GM19438 (cell line): ENCODE measurements around the gene ITIH3.

Source experiments
- ATAC-seq: cut with Tn5 transposase; IDR thresholded peaks from one replicate; pipeline ENCODE4 v1.9.1; 2021; ENCODE audit warnings: low read depth; ENCODE audit not compliant: unreplicated experiment

Gene ITIH3

DNA sequence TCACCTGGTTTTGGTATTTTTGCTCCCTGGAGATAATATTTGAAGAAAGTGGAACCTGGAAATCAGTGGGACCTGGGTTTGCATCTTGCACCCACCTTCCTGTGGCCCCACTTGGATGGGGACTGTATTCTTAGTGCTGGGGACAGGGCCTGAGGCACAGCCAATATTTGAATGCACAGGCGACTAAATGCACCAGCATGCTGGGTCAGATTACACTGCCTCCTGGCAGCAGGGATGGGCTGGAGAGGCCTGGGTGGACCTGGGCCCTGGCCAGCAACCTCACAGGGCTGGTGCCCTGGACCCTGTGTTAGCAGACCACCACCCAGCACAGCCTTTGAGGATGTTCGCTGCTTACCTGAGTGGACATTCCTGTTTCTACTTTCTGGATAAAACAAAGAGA, 25.3 kb downstream of the ITIH3 start:
- no peak for ATAC-seq

DNA sequence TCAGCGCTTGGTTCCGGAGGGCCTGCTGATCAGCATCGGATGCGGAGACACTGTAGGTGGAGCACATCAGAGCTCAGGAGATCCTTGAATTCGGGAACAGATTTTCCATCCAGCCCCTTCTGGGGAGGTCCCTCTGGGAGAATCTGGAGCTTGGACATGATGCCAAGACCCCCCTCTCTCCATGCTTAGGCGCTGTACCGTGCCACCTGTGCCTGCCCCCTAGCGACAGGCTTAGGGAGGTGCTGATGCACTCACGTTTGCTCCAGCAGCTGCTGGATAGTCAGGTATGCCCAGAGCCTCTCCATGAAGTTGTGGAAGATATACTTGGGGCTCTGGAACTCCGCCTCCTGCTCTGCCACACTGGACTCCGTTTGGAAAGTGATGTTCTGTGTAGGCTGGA, 26.1 kb downstream of the ITIH3 start:
- ATAC-seq: no peak

DNA sequence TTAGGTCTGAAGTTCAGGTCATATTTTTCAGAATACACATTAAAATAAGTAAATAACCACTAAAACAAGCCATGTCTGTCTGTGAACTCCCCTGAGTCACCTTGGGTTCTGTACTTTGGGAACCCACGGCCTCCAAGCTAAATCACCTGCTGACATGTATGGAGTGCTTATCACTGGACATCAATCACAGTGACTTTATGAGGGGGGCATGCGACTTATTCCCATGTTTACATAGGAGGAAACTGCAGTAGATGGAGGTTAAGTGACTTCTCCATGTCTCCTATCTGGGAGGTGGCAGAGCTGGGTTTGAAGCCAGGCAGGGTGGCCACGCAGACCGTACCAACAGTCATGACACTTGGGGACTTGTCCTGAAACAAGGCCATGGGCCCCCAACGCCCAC, 27.8 kb downstream of the ITIH3 start:
- ATAC-seq: no peak

DNA sequence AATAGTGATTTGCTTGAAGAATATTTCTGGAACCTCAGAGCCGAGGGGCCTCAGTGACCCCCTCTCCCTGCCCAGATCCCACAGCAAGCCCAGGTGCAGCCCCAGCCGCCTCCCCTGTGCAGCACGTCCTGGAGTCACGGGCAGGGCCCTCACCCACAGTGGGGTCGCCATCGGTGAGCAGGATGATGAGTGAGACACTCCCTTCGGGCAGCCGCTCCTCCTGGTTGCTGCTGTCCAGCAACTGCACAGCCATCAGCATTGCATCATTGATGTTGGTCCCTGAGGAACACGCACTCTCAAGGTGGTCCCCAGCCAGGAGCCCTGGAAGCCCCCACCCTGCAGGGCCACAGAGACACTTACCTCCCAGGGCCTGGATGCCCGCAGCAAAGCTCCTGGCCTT, 29.4 kb downstream of the ITIH3 start:
- ATAC-seq: no peak

DNA sequence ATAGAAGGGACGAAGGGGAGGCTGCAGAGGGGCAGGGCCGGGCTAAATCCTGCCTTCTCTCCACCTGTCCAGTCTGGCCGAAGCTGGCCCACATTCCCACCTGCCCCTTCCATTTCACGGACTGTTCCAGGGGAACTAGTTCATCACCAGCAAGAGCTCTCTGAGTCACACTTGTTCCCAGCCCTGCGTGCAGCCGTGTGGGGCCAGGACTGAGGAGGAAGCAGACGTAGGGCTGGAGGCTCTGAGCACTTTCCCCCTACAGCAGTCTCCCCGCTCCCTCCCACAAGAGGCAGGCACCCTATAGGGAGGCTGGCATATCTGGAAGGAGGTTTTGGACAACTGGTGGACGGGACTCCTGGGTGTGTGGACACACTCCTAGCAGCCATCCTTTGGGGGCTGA, 32.8 kb downstream of the ITIH3 start:
- no peak for ATAC-seq

DNA sequence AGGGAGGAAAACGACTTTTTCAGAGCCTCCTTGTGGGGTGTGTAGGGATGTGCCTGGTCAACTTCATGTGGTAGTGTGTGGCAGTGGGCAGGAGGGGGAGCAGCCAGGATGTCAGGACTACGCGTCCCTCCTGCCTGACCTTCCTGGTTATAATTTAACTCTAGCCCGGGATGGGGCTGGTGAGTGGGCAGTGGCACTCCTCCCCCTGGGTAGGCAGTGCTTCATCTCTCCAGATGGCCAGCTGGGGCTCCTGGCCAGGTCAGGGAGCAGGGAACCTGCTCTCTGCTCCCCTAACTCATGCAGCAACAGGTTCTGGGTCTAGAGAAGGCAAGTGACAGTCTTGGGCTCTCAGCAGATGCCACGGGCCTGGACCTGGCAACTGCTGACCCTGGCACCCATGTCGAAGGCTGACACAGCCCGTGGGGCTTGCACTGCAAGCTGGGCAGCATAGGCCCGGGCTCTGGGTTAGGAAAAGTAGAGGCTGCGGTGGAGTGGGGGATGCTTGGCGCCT, 33.3 kb downstream of the ITIH3 start:
- ATAC-seq: no peak

DNA sequence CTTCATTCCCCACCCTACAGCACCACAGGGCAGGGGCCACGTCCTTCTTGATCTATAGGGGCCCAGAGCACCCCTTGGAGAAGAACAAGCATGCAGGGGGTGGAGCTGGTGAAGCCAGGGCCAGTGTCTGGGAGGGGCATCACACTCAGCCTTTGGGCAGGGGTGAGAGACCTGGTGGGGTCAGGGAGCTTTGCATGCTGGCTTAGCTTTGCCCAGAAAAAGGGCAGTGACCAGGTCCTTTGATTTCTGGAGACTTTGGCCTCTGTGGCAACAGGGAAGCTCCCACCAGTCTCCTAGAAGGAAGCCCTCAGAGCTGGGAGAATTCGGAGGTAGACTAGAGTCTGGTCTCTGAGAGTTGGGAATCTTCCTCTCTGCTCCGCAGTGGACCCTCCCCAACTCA, 34.9 kb downstream of the ITIH3 start:
- no peak for ATAC-seq

DNA sequence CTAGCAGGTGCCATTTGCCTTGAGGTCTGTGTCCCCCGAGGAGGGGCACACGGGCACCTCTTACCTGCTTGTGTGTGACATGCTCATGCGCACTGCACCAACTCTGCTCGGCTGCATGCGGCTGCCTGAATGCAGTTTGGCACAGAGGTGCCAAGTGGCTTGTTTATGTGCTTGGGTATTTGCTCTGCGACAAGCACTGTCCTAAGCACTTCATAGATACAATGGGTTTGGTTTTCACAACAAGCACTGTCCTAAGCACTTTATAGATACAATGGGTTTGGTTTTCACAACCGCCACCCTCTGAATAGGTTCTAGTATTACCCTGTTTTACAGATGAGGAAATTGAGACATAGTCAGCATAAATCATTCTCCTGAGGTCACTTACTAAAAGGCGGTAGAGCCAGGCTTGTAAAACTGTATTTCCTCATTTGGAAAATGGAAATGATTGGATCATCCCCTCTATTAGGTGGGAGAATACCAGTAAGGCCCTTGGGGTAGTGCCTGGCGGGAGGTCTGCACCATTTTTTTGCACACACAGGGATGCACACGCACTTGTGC, 35.4 kb downstream of the ITIH3 start:
- ATAC-seq: no peak

DNA sequence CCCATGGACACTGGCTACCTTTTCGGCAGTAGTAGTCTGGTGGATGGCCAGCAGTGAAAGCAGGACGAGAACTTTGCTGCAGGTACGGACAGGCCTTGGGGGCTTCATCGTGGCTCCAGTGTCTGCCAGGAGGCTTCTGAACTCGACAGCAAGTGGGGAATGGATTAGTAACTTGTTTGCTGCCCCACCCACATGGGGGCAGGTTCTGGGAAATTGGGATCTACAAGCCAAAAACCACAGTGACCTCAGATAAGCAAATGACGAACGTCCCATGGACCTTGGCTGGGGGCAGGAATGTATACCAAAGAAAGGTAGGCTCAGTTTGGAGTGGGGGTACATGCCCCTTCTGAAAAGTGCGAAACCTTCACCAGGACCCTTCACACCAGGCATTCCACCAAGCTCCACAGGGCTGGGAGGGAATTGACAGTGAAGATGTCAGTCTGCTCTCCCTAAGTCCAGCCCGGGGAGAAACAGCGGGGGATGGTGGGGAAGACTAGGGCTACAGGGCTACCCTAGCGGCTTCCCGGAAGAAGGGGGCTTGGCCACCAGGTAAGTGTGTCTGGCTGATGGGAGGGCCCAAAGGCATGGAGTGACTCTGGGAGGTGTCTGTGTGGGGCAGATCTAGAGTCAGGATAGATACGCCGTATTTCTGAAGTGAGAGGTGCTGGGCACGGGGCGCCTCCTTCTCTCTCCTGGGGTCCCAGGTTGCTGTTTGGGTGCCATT, 36.1 kb downstream of the ITIH3 start, which contains the start of gene ITIH4:
TSS of gene ITIH4 (minus strand) at position 138 of the 724 bp plus-strand sequence. CDS start at position 108, 30 bp downstream.
- ATAC-seq: no peak

DNA sequence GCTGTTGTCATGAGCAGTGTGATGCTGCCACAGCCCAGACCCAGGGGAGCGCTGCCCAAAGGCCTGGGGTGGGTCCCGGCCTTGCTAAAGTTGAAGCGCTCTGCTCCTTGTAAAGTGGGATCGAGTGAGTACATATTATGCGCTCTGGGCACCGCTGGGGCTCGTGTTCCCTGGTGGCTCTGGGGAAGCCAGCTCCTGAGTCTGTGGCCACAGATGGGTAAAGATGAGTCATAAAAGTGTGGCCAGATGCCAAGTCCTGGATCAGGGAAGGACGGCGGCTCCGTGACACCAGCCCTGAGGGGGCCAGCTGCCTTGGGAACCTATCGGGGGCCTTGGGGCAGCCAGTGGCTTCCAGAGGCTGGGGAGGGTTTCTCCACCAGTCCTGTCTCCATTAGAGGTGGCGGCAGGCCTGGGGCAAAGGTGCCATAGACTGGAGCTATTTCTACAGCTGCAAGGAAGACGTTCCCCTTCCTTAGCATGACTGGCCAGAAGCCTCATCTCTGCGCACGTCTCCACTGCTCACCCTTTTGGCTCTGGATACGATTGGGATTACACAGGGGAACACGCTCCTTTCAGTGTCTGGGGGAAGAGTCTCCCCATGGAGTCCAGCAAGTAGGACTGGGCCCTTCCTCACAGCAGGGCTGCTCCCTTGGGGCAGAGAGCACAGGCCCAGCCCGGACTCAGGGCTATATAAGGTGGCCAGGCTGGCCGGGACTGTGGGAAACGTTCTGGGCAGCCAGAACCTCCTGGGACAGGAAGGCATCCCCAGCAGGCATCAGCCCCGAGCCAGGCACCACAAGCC, 37.1 kb downstream of the ITIH3 start:
- no peak for ATAC-seq

DNA sequence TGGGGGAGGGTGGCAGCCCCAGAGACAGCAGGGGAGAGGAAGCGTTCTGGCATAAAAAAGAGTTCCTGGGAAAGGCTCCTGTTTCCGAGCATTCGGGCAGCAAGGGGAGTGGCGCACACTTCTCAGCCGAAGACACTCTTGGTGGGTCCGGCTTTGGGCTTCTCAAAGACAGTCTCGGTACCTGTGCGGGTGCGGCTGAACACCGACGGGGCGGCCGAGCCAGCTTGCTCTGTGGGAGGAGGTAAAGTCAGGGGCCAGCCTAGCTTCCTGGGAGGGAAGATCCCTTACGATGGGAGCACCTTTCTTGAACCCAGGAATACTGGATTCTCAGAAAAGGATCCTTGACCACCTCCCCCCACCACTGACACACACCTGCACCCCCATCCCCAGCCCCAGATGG, 38.6 kb downstream of the ITIH3 start:
- ATAC-seq: no peak

DNA sequence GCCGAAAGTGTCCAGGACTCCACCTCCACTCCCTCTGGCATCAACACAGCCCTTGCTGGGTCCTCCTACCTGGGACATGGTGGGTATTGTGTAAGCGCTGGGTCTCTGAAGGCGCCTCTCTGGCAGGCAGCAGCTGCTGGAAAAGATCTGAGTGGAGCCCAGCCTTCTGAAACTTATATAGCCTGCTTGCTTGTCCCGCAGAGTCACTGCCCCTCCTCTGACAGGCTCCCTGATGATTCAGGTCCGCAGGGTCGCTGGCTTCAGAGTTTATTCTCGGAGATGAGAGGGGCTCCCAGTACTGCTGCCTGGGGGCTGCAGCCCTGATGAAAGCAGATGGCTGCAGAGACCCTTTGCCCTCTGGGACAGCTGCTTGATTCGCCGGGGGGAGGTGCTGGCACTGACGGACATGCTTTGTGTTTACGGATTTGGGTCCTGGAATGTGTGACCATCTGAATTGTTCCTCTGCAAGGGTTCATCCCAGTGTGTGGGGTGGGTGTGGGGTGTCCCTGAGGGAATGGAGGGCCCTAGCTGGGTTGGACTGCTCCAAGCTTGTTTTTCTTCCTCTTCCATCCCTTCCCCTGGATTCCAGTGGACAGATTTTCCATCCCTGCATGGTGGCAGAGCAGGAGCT, 40.4 kb downstream of the ITIH3 start, which contains the start of gene MUSTN1:
TSS of gene MUSTN1 (minus strand) at position 149 of the 631 bp plus-strand sequence. CDS start at position 78, 71 bp downstream.
- no peak for ATAC-seq

DNA sequence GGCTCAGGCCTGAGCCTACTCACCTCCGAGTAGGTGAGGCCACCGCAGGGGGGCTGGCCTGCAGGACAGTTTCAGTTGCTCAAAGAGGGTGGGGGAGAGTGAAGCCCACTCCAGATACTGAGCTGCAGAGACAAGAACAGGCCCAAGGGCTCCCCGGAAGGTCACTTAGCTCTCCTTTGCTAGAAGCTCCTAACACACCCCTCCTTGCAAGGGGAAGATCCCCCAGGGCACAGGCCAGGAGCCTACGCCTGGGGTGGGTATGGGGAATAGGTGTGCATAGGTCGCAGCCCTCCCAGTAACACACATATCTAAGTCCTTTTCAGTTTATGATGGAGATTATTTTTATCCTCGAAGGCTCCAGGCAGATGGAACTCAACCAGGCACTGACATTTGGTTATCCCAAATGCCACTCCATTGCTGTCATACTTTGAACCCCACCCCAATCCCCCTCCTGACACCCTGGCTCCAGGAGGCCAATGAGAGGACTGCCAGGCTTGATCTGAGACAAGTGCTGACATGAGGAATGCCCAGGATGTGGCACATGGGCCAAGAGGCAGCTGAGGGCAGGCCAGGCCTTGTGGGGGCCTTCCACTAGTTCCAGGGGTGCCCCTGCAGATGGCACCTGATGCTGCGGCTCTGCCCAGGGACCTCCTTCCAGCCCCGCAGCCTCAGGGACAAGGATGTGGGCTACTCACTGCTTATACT, 41.3 kb downstream of the ITIH3 start:
- no peak for ATAC-seq

DNA sequence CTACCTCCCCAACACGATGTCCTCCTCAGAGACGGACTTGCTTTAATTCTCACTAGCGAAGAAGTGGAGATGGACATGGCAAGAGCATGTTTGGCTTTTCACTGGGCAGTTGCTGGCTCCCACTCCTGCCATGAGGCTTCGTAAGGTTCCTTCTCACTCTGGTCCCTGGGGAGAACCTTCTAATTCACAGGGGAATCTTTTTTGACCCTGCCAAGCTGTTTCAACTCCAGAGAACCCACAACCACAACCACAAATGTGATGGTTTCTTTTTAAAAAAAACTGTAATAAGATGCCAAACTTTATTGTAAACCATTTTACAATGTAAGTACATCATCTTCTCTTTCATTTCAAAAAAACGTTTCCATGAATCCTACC, 41.9 kb downstream of the ITIH3 start:
- no peak for ATAC-seq

DNA sequence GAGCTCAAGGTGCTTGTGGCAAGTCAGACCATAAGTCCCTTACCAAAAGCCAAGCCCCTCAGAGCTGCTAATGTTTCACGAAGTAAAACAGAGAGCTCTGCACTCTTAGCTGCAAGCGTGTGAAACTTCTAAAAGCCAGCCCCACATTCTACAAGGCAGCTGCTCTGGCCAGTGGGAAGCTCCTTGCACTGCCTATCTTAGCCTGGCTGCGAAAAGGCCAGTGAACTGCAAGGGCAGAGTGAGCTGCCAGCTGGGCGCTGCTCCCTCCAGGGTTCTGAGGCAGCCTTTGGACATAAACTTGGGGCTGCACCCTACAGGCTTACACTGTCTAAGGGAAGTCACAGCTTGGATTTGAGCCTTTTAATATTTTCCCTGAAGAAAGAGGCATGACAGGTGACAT, 42.4 kb downstream of the ITIH3 start:
- no peak for ATAC-seq

DNA sequence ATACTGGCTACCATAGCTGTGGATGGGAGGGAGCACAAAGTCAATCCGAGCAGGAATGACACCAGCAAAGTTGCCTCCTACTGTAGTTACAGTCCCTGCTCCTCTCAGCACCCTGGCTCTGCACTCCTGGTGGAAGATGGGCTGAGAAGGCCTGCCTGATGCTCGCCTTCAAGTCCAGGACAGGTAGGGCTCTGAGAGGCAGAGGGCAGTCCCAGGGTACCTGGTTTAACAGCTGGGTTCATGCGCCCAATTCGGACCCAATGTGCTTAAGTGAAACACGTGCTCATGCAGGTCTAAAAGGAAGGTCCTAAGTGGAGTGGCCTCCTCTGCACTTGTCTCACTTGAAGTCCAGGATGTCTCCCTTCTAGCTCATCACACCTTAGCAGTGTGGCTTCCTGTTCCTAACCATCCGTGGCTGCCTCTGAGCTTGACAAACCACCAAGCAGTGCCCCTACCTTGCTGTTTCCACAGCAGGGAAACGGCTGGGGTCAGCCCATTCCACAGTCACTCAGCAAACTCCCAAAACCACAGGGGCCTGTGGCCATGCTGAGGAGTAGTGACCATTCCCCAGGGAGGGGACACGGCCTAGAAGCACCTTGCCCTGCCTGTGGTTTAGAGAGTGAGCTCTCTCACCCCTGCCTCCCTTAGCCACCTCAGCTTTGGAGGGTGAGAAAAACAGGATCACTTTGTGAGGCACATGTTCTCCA, 44.1 kb downstream of the ITIH3 start:
- ATAC-seq: no peak

DNA sequence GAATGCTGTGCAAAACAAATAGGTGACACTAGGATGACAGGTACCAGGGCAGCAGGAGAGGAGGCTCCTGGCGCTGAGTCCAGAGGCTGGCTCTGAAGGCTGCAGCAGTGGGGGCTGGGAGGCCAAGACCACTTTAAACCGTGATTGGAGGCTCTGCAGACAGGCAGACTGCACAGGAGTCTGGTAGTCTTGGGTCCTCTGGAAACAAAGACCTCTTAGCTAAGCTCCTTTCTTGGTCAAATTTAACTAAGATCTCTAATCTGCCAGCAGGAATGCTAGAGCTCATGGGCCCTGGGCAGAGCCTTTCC, 44.6 kb downstream of the ITIH3 start:
- ATAC-seq: no peak

DNA sequence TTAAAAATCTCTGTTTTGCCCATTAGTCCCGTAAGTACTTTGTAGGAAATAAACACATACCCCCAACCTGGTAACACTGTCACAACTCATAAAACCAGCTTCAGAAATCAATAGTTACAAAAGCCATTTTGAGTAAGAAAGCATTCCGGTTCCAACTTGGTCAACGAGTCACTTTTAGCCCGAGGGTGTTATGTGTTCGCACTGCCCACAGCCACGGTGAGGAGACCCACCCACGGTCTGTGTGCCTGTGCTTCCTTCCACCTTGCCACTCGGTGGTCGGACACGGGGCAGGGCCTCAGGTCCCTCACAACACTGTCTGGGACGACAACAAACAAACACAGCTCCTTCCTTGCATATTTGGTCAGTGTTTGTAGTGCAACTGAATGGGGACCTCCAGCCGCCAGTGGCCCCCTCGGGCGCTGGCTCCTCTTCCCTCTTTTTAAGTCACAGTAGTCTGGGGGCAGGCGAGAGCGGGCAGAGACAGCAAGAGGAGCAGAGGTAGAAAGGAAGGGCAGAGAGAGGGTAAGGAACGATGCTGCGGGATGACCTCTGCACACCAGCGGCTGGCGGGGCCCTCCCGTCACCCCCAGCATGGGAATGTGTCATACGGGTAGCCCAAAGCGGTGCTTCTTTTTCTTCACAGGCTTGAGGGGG, 45.4 kb downstream of the ITIH3 start:
- no peak for ATAC-seq

DNA sequence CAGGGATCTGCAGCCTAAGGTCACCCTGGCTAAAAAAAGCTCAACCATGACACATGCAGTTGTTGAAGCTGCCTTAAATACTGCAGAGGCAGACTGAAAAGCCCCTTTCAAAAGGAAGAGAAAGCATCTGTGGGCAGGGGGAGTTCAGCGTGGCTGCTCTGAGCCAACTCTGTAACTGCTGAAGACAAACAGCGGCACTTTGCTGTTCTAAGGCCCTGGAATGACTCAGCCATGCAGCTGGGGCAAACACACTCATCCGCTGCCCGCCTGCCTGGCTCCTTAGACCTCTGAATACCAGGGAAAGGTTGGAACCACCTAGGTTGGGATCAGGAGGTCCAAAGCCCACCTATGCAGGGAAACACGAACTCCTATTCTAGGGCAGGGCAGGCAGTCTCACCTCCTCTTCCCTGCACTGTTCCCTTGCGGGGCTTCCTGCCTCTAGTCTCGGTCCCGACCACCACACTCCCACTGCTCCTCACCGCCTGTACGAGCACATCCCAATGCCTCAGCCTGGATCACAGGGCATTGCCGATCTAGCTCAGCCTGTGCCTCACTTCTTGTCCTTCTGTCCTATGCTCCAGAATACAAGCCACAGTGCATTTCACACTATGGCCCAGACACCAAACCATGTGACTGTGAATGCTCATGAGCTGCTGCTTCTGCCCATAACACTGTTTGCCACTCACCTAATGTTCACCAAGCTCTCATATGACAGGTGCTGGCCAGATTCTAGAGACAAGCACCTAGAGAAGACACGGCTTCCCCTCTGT, 46.8 kb downstream of the ITIH3 start:
- no peak for ATAC-seq
